PFSK-1 (cell line): Measurements from ENCODE around the gene MAGI2.

Experiments
- FOXP2 ChIP-seq: optimal IDR thresholded peaks from 2 replicates; pipeline ENCODE3; 2011; ENCODE audit warnings: borderline replicate concordance, control low read depth, inconsistent platforms; ENCODE audit not compliant: insufficient read depth; ENCODE audit errors: extremely low read length, extremely low read depth
- POLR2AphosphoS5 ChIP-seq: IDR thresholded peaks from 2 replicates; pipeline ENCODE4 v1.6.1; 2012; ENCODE audit warnings: low read depth, mild to moderate bottlenecking, control low read depth, low read length, moderate library complexity
- REST ChIP-seq, 2 experiments: IDR thresholded peaks; 2 replicates each; pipeline versions ENCODE4 v1.6.1 to v1.8.0; 2011 to 2012; ENCODE audit warnings: low read depth in 2 of 2, low read length in 2 of 2, control low read depth in 1 of 2, inconsistent platforms in 1 of 2, mild to moderate bottlenecking in 1 of 2, moderate library complexity in 1 of 2; ENCODE audit not compliant: insufficient read depth in 1 of 2
- SIN3A ChIP-seq: IDR thresholded peaks from 2 replicates; pipeline ENCODE4 v1.6.1; 2012; ENCODE audit warnings: mild to moderate bottlenecking, low read length, moderate library complexity, borderline replicate concordance; ENCODE audit not compliant: insufficient read depth
- TAF1 ChIP-seq: IDR thresholded peaks from 2 replicates; pipeline ENCODE4 v1.6.1; 2012; ENCODE audit warnings: low read length, control low read depth, borderline replicate concordance; ENCODE audit not compliant: insufficient read depth

MAGI2 gene

GRCh38 chr7:78370936-78371335 lies 1082.5 kb downstream of the MAGI2 start:
- TF ChIP-seq FOXP2, result no peak
- TF ChIP-seq REST (IDR thresholded peaks at IDR 0.05; ENCODE audit: insufficient read depth in 1 of 2, low read depth in 2 of 2, low read length in 2 of 2), result no peak
- TF ChIP-seq SIN3A, result no peak

- TF ChIP-seq POLR2AphosphoS5 (no peak), FOXP2 (no peak), REST (IDR thresholded peaks at IDR 0.05; ENCODE audit: insufficient read depth in 1 of 2, low read depth in 2 of 2, low read length in 2 of 2) (no peak), SIN3A (no peak), TAF1 (no peak)
Observed at GRCh38 chr7:78368771-78369170, 1084.7 kb downstream of the MAGI2 start.

GRCh38 chr7:78367280-78367773 lies 1086.1 kb downstream of the MAGI2 start:
- no peak for TF ChIP-seq SIN3A
- TF ChIP-seq FOXP2, result no peak
- no peak for TF ChIP-seq TAF1
- TF ChIP-seq REST (IDR thresholded peaks at IDR 0.05; ENCODE audit: insufficient read depth in 1 of 2, low read depth in 2 of 2, low read length in 2 of 2), result no peak
- TF ChIP-seq POLR2AphosphoS5, result no peak

- TF ChIP-seq FOXP2 (no peak), SIN3A (no peak), REST (IDR thresholded peaks at IDR 0.05; ENCODE audit: insufficient read depth in 1 of 2, low read depth in 2 of 2, low read length in 2 of 2) (no peak), POLR2AphosphoS5 (no peak), TAF1 (no peak)
Observed at GRCh38 chr7:78363866-78364265, 1089.6 kb downstream of the MAGI2 start.

GRCh38 chr7:78359836-78360235 lies 1093.6 kb downstream of the MAGI2 start:
- TF ChIP-seq FOXP2, result no peak
